Osteoblast (primary cell): Measurements from ENCODE around the gene PIP4K2A. TPM values are rescaled to one million over a fixed set of nuclear protein-coding genes. Genes with fewer than 3 reads are reported as not detected.
A peak's percentile ranks its signal among the peaks of the same experiment; 100 is the strongest.

Source experiments
- DNase-seq: peaks from one replicate; pipeline ENCODE4 v3.0.0; 2011; ENCODE audit warnings: low spot score, mixed read lengths; ENCODE audit not compliant: insufficient read length; ENCODE audit errors: missing footprints
- H2AFZ ChIP-seq: 2 replicates; pipeline ENCODE4 v1.6.0; 2011; ENCODE audit warnings: mild to moderate bottlenecking, low read length
- H3K27ac ChIP-seq: 2 replicates; pipeline ENCODE4 v1.5.1; 2011; ENCODE audit warnings: mild to moderate bottlenecking, low read depth, low read length, moderate library complexity
- H3K27me3 ChIP-seq: 2 replicates; pipeline ENCODE4 v1.6.0; 2012; ENCODE audit warnings: mild to moderate bottlenecking, control low read depth, inconsistent platforms, low read length, moderate library complexity; ENCODE audit not compliant: insufficient read depth
- H3K36me3 ChIP-seq: 2 replicates; pipeline ENCODE4 v1.5.1; 2011; ENCODE audit warnings: mild to moderate bottlenecking, low read length, control low read depth, moderate library complexity; ENCODE audit not compliant: insufficient read depth
- H3K4me1 ChIP-seq: 2 replicates; pipeline ENCODE4 v1.5.1; 2011; ENCODE audit warnings: mild to moderate bottlenecking, low read length, control low read depth, moderate library complexity; ENCODE audit not compliant: insufficient read depth
- H3K4me2 ChIP-seq: 2 replicates; pipeline ENCODE4 v1.6.0; 2011; ENCODE audit warnings: mild to moderate bottlenecking, low read length; ENCODE audit not compliant: insufficient read depth
- H3K4me3 ChIP-seq: fragments of 200-600 bp; sonication (generic); 3 replicates; pipeline ENCODE4 v1.5.1; 2012; ENCODE audit warnings: mild to moderate bottlenecking, low read length, inconsistent platforms; ENCODE audit not compliant: insufficient read depth
- H3K79me2 ChIP-seq: 2 replicates; pipeline ENCODE4 v1.6.0; 2012; ENCODE audit warnings: mild to moderate bottlenecking, low read length, control low read depth, inconsistent platforms; ENCODE audit not compliant: insufficient read depth
- H3K9me3 ChIP-seq: 2 replicates; pipeline ENCODE4 v1.5.1; 2011; ENCODE audit warnings: low read depth, low read length, control low read depth
- H4K20me1 ChIP-seq: 2 replicates; pipeline ENCODE4 v1.6.0; 2012; ENCODE audit warnings: mild to moderate bottlenecking, low read length, control low read depth; ENCODE audit not compliant: insufficient read depth
- CTCF ChIP-seq: IDR thresholded peaks from 2 replicates; pipeline ENCODE4 v1.5.1; 2011; ENCODE audit warnings: mild to moderate bottlenecking, low read depth, low read length, moderate library complexity; ENCODE audit errors: extremely low read depth
- total RNA-seq: library from RNA; depleted of rRNA; stranded (reverse); fragments of >200 nt; gene quantifications from 2 replicates; pipeline ENCODE4 v1.2.3, GENCODE V29; 2012

PIP4K2A gene
- total RNA-seq, 1 donor: 68.8 TPM

GRCh38 chr10:22666287-22667092 lies 47.9 kb downstream of the PIP4K2A start:
- no peak for DNase-seq
- H3K4me2 ChIP-seq: peak overlapping the region; percentile 28

GRCh38 chr10:22665329-22665728 lies 49.0 kb downstream of the PIP4K2A start:
- no peaks in the 10 kb centered on the region for H3K9me3 ChIP-seq
- no peak overlapping the region for H3K4me2 ChIP-seq
- H3K36me3 ChIP-seq: no peaks in the 10 kb centered on the region
- no peak overlapping the region for H2AFZ ChIP-seq
- H3K27me3 ChIP-seq: no peaks in the 10 kb centered on the region
- no peak overlapping the region for H3K4me3 ChIP-seq
- no peak overlapping the region for H3K27ac ChIP-seq
- no peak for DNase-seq
- H3K4me1 ChIP-seq: peaks cover 5% of the 10 kb centered on the region
- no peak for TF ChIP-seq CTCF
- H3K79me2 ChIP-seq: peaks cover 73% of the 10 kb centered on the region
- peaks cover 16% of the 10 kb centered on the region for H4K20me1 ChIP-seq

More at GRCh38 chr10:22666287-22667092, 47.9 kb downstream of the PIP4K2A start:
- no peak overlapping the region for H3K4me3 ChIP-seq
- H2AFZ ChIP-seq: no peak overlapping the region
- TF ChIP-seq CTCF: no peak
- peaks cover 14% of the 10 kb centered on the region for H4K20me1 ChIP-seq
- H3K27ac ChIP-seq: no peak overlapping the region
- H3K4me1 ChIP-seq: peaks cover 16% of the 10 kb centered on the region
- H3K9me3 ChIP-seq: no peaks in the 10 kb centered on the region
- no peaks in the 10 kb centered on the region for H3K27me3 ChIP-seq
- peaks cover 72% of the 10 kb centered on the region for H3K79me2 ChIP-seq
- no peaks in the 10 kb centered on the region for H3K36me3 ChIP-seq

GRCh38 chr10:22662733-22663330 lies 51.5 kb downstream of the PIP4K2A start:
- no peaks in the 10 kb centered on the region for H3K36me3 ChIP-seq
- no peak overlapping the region for H3K4me3 ChIP-seq
- DNase-seq: no peak
- no peak overlapping the region for H3K27ac ChIP-seq
- no peak overlapping the region for H3K4me2 ChIP-seq
- peaks cover 19% of the 10 kb centered on the region for H3K4me1 ChIP-seq
- H3K9me3 ChIP-seq: no peaks in the 10 kb centered on the region
- H3K27me3 ChIP-seq: no peaks in the 10 kb centered on the region
- H3K79me2 ChIP-seq: peaks cover 59% of the 10 kb centered on the region
- no peak for TF ChIP-seq CTCF
- H4K20me1 ChIP-seq: peaks cover 9% of the 10 kb centered on the region
- no peak overlapping the region for H2AFZ ChIP-seq

GRCh38 chr10:22659866-22660265 lies 54.5 kb downstream of the PIP4K2A start:
- no peak overlapping the region for H3K4me3 ChIP-seq
- H3K4me2 ChIP-seq: no peak overlapping the region
- peaks cover 18% of the 10 kb centered on the region for H3K4me1 ChIP-seq
- peaks cover 52% of the 10 kb centered on the region for H3K79me2 ChIP-seq
- no peak overlapping the region for H3K27ac ChIP-seq
- H3K9me3 ChIP-seq: no peaks in the 10 kb centered on the region
- TF ChIP-seq CTCF: no peak
- H4K20me1 ChIP-seq: peaks cover 9% of the 10 kb centered on the region
- H3K36me3 ChIP-seq: no peaks in the 10 kb centered on the region
- H3K27me3 ChIP-seq: no peaks in the 10 kb centered on the region
- H2AFZ ChIP-seq: no peak overlapping the region
- no peak for DNase-seq
